Measurements from ENCODE around the gene SHKBP1. TPM values are rescaled to one million over a fixed set of nuclear protein-coding genes. Genes with fewer than 3 reads are reported as not detected.
"Not testable (repeated sequence)": the region's sequence is repeated elsewhere in the genome, so short reads cannot be mapped to it uniquely, and the experiment has no call there.

Gene SHKBP1
- total RNA-seq, 1 experiment from 2014 or later, result 66.3 TPM

GRCh38 chr19:40585241-40585981, 8.7 kb downstream of the SHKBP1 start:
- DNase-seq (ENCODE audit: low read depth), result peak; percentile 92

- DNase-seq (ENCODE audit: low read depth), result no peak
These were observed 9.3 kb downstream of the SHKBP1 start for GRCh38 chr19:40585982-40586422.

GRCh38 chr19:40586611-40587010, 9.9 kb downstream of the SHKBP1 start:
- DNase-seq (ENCODE audit: low read depth), result no peak

- peak; percentile 75 for DNase-seq (ENCODE audit: low read depth)
These were observed 11.6 kb downstream of the SHKBP1 start for GRCh38 chr19:40588110-40588854.

- DNase-seq (ENCODE audit: low read depth), result no peak
These were observed 12.4 kb downstream of the SHKBP1 start for GRCh38 chr19:40588926-40589569.

GRCh38 chr19:40589591-40590429, 13.1 kb downstream of the SHKBP1 start:
- DNase-seq (ENCODE audit: low read depth), result no peak

- no peak for DNase-seq (ENCODE audit: low read depth)
These were observed 14.0 kb downstream of the SHKBP1 start for GRCh38 chr19:40590464-40591265.

- DNase-seq (ENCODE audit: low read depth), result not testable (repeated sequence)
These were observed 15.1 kb downstream of the SHKBP1 start for GRCh38 chr19:40591724-40592123.

GRCh38 chr19:40592170-40592569, 15.5 kb downstream of the SHKBP1 start:
- DNase-seq (ENCODE audit: low read depth), result peak; percentile 81

- no peak for DNase-seq (ENCODE audit: low read depth)
These were observed 17.6 kb downstream of the SHKBP1 start for GRCh38 chr19:40594255-40594654.

GRCh38 chr19:40594657-40595091, 18.0 kb downstream of the SHKBP1 start:
- DNase-seq (ENCODE audit: low read depth), result peak; percentile 67

- peak; percentile 75 for DNase-seq (ENCODE audit: low read depth)
These were observed 20.1 kb downstream of the SHKBP1 start for GRCh38 chr19:40596608-40597328.

GRCh38 chr19:40597329-40597838, 20.7 kb downstream of the SHKBP1 start:
- DNase-seq (ENCODE audit: low read depth), result no peak

GRCh38 chr19:40598121-40598917, 21.6 kb downstream of the SHKBP1 start:
- DNase-seq (ENCODE audit: low read depth), result peak; percentile 92

GRCh38 chr19:40598918-40599307, 22.2 kb downstream of the SHKBP1 start:
- no peak for DNase-seq (ENCODE audit: low read depth)

- DNase-seq (ENCODE audit: low read depth), result no peak
These were observed 22.7 kb downstream of the SHKBP1 start for GRCh38 chr19:40599331-40599901.

GRCh38 chr19:40599902-40600569, 23.4 kb downstream of the SHKBP1 start:
- no peak for DNase-seq (ENCODE audit: low read depth)

- no peak for DNase-seq (ENCODE audit: low read depth)
These were observed 24.0 kb downstream of the SHKBP1 start for GRCh38 chr19:40600570-40601133.

Measured in M059J (cell line).